Measurements from ENCODE around the gene VGLL4. TPM values are rescaled to one million over a fixed set of nuclear protein-coding genes. Genes with fewer than 3 reads are reported as not detected.

The VGLL4 gene
- total RNA-seq, 4 donors from 2014 or later, result 53.4 to 128 (median 58.2) TPM

- WGBS, 2 donors (ENCODE audit: low coverage in 1 of 2), result 36 to 59% methylated on average over 2 to 3 of the region's 7 CpGs
These were observed 95.0 kb downstream of the VGLL4 start for GRCh38 chr3:11548721-11549131.

GRCh38 chr3:11547498-11547897 lies 96.2 kb downstream of the VGLL4 start:
- Histone ChIP-seq H3K27ac (no peak overlapping the region), H3K36me3 (peaks cover 0 to 1% of the 10 kb centered on the region in 2 donors), H3K27me3 (no peaks in the 10 kb centered on the region), H3K9me3 (peaks cover 0 to 6% (median 0%) of the 10 kb centered on the region in 3 donors), H3K4me3 (no peak overlapping the region), H3K4me1 (peaks cover 0 to 14% (median 6%) of the 10 kb centered on the region in 3 donors)
- 85 to 87% methylated on average over 2 of the region's 2 CpGs for WGBS, 2 donors (ENCODE audit: low coverage in 1 of 2)
- TF ChIP-seq POLR2A (IDR thresholded peaks at IDR 0.05) (no peak), EP300 (IDR thresholded peaks at IDR 0.05) (no peak)
- ATAC-seq, result no peak

More at GRCh38 chr3:11548721-11549131, 95.0 kb downstream of the VGLL4 start:
- ATAC-seq, result no peak
- Histone ChIP-seq H3K36me3 (peaks cover 0 to 7% of the 10 kb centered on the region in 2 donors), H3K9me3 (peaks cover 0 to 5% (median 0%) of the 10 kb centered on the region in 3 donors), H3K27me3 (no peaks in the 10 kb centered on the region), H3K4me1 (peaks cover 0 to 24% (median 6%) of the 10 kb centered on the region in 3 donors), H3K27ac (peak overlapping the region in 1 of 4 donors; percentile 8), H3K4me3 (no peak overlapping the region)
- TF ChIP-seq POLR2AphosphoS5 (IDR thresholded peaks at IDR 0.05), result no peak
- TF ChIP-seq POLR2A (IDR thresholded peaks at IDR 0.05), result no peak
- TF ChIP-seq, protein P1, sequence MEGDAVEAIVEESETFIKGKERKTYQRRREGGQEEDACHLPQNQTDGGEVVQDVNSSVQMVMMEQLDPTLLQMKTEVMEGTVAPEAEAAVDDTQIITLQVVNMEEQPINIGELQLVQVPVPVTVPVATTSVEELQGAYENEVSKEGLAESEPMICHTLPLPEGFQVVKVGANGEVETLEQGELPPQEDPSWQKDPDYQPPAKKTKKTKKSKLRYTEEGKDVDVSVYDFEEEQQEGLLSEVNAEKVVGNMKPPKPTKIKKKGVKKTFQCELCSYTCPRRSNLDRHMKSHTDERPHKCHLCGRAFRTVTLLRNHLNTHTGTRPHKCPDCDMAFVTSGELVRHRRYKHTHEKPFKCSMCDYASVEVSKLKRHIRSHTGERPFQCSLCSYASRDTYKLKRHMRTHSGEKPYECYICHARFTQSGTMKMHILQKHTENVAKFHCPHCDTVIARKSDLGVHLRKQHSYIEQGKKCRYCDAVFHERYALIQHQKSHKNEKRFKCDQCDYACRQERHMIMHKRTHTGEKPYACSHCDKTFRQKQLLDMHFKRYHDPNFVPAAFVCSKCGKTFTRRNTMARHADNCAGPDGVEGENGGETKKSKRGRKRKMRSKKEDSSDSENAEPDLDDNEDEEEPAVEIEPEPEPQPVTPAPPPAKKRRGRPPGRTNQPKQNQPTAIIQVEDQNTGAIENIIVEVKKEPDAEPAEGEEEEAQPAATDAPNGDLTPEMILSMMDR (IDR thresholded peaks at IDR 0.05), result no peak
- no peak for TF ChIP-seq EP300 (IDR thresholded peaks at IDR 0.05)

GRCh38 chr3:11546657-11547302 lies 96.9 kb downstream of the VGLL4 start:
- Histone ChIP-seq H3K36me3 (no peaks in the 10 kb centered on the region), H3K4me3 (no peak overlapping the region), H3K4me1 (peaks cover 0 to 21% (median 9%) of the 10 kb centered on the region in 3 donors), H3K27me3 (no peaks in the 10 kb centered on the region), H3K9me3 (peaks cover 0 to 6% (median 0%) of the 10 kb centered on the region in 3 donors), H3K27ac (no peak overlapping the region)
- no peak for ATAC-seq
- 67 to 96% methylated on average over 1 to 4 of the region's 9 CpGs for WGBS, 2 donors (ENCODE audit: low coverage in 1 of 2)
- TF ChIP-seq, protein P1 (IDR thresholded peaks at IDR 0.05), result no peak
- TF ChIP-seq EP300 (IDR thresholded peaks at IDR 0.05) (no peak), POLR2AphosphoS5 (IDR thresholded peaks at IDR 0.05) (no peak), POLR2A (IDR thresholded peaks at IDR 0.05) (no peak)

GRCh38 chr3:11545186-11545851 lies 98.4 kb downstream of the VGLL4 start:
- no peak for ATAC-seq
- Histone ChIP-seq H3K4me1 (peaks cover 0 to 22% (median 9%) of the 10 kb centered on the region in 3 donors), H3K27ac (peak overlapping the region in 3 of 4 donors; percentile 9 to 64 (median 13)), H3K9me3 (peaks cover 0 to 6% (median 0%) of the 10 kb centered on the region in 3 donors), H3K27me3 (no peaks in the 10 kb centered on the region), H3K4me3 (no peak overlapping the region), H3K36me3 (no peaks in the 10 kb centered on the region)
- 53 to 60% methylated on average over 10 to 16 of the region's 16 CpGs for WGBS, 2 donors (ENCODE audit: low coverage in 1 of 2)
- TF ChIP-seq EP300 (IDR thresholded peaks at IDR 0.05), result no peak
- TF ChIP-seq POLR2A (IDR thresholded peaks at IDR 0.05), result no peak
- no peak for TF ChIP-seq POLR2AphosphoS5 (IDR thresholded peaks at IDR 0.05)
- TF ChIP-seq, protein P1 (IDR thresholded peaks at IDR 0.05), result no peak

GRCh38 chr3:11544412-11545181 lies 99.1 kb downstream of the VGLL4 start:
- peak; percentile 15 for ATAC-seq
- WGBS, 2 donors (ENCODE audit: low coverage in 1 of 2), result 47 to 82% methylated on average over 4 to 8 of the region's 17 CpGs
- Histone ChIP-seq H3K9me3 (peaks cover 0 to 6% (median 0%) of the 10 kb centered on the region in 3 donors), H3K27ac (peak overlapping the region in 3 of 4 donors; percentile 9 to 64 (median 14)), H3K36me3 (no peaks in the 10 kb centered on the region), H3K4me3 (no peak overlapping the region), H3K27me3 (no peaks in the 10 kb centered on the region), H3K4me1 (peaks cover 0 to 22% (median 9%) of the 10 kb centered on the region in 3 donors)
- TF ChIP-seq POLR2A (IDR thresholded peaks at IDR 0.05), result no peak
- TF ChIP-seq POLR2AphosphoS5 (IDR thresholded peaks at IDR 0.05), result no peak
- TF ChIP-seq, protein P1 (IDR thresholded peaks at IDR 0.05), result no peak
- no peak for TF ChIP-seq EP300 (IDR thresholded peaks at IDR 0.05)

Measured in gastroesophageal sphincter (tissue), 4 donors.